ENCODE data around the gene EMC8.

- TF ChIP-seq CTCF (IDR thresholded peaks at IDR 0.05) (no peak), EP300 (IDR thresholded peaks at IDR 0.05; ENCODE audit: low read depth) (no peak), POLR2AphosphoS5 (IDR thresholded peaks at IDR 0.05) (no peak)
Measured at GRCh38 chr16:85796152-85796551, 3.2 kb downstream of the EMC8 start.
